Measurements from ENCODE around the gene DPM2.
A peak's percentile ranks its signal among the peaks of the same experiment; 100 is the strongest.

DPM2 gene

DNA sequence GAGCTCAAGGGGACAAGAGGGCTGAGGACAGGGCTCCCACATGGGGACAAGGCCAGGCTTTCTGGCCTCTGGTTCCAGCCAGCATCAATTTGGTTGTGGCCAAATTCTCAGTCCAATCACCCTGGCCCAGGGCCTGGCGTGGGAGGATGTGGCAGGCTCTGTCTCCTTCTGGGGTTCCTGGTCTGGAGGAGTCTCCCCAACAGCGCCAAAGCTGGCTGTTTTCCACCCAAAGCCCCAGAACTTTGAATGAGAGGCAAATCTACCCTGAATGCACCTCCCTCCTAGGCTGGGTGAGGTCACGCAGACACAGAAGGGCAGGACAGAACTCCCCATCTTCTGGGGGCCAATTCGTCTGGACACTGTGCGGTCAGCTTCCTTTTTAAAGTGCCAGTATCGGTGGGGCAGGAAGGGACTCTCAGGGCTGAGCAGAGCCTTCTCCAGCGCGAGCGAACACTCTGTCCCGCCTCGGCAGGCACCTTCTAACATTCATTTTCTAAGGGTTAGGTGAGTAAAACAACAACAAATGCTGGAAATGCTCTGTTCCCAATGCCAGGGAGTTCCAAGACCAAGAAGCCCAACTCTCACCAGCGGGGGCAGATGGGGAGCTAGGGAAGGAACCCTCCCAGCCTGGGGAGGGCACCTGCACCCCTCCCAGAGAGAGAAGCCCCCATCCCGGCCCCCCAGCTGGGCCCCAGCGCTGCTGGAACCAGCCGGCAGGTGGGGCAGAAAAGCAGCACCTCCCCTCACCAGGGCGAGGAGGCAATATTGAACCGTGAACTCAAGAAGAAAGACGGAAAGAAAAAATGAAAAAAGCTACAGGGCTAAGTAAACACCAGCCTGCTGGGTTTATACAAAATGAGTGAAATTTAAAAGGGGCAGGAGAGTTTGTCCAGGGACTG, 3.7 kb upstream of the DPM2 start:
- Histone ChIP-seq H3K9me2 (replicated peaks; ENCODE audit: control insufficient read depth, low read length) (no peaks in the 10 kb centered on the region), H3K27me3 (ENCODE audit: control insufficient read depth, low read length) (no peaks in the 10 kb centered on the region), H3K9me3 (ENCODE audit: control insufficient read depth, insufficient read depth, low read length) (no peaks in the 10 kb centered on the region), H3K79me2 (ENCODE audit: control insufficient read depth, low read length) (peaks cover 17% of the 10 kb centered on the region), H4K20me1 (ENCODE audit: control insufficient read depth, insufficient read depth, low read depth, low read length) (peaks cover 4% of the 10 kb centered on the region; the same call in 1 of the 2 replicates), H3K36me3 (ENCODE audit: control insufficient read depth, low read length) (peaks cover 65% of the 10 kb centered on the region), H3K4me1 (ENCODE audit: control insufficient read depth, low read length) (peaks cover 36% of the 10 kb centered on the region), H3K4me2 (ENCODE audit: low read length) (no peak overlapping the region), H3K4me3 (ENCODE audit: low read length) (no peak overlapping the region), H3F3A (ENCODE audit: control insufficient read depth, insufficient read depth) (peaks cover 22% of the 10 kb centered on the region), H3K27ac (ENCODE audit: low read depth, low read length) (no peak overlapping the region)
- TF ChIP-seq, protein P1, sequence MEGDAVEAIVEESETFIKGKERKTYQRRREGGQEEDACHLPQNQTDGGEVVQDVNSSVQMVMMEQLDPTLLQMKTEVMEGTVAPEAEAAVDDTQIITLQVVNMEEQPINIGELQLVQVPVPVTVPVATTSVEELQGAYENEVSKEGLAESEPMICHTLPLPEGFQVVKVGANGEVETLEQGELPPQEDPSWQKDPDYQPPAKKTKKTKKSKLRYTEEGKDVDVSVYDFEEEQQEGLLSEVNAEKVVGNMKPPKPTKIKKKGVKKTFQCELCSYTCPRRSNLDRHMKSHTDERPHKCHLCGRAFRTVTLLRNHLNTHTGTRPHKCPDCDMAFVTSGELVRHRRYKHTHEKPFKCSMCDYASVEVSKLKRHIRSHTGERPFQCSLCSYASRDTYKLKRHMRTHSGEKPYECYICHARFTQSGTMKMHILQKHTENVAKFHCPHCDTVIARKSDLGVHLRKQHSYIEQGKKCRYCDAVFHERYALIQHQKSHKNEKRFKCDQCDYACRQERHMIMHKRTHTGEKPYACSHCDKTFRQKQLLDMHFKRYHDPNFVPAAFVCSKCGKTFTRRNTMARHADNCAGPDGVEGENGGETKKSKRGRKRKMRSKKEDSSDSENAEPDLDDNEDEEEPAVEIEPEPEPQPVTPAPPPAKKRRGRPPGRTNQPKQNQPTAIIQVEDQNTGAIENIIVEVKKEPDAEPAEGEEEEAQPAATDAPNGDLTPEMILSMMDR (IDR thresholded peaks at IDR 0.05; ENCODE audit: low read depth, low read length, poor library complexity, severe bottlenecking): no peak
- no peak for TF ChIP-seq EZH2phosphoT487 (IDR thresholded peaks at IDR 0.05; ENCODE audit: borderline replicate concordance, low read length)

- H3F3A ChIP-seq (ENCODE audit: control insufficient read depth, insufficient read depth): peaks cover 22% of the 10 kb centered on the region
- no peak overlapping the region for H3K4me2 ChIP-seq (ENCODE audit: low read length)
- peaks cover 57% of the 10 kb centered on the region for H3K36me3 ChIP-seq (ENCODE audit: control insufficient read depth, low read length)
- TF ChIP-seq, protein P1 (IDR thresholded peaks at IDR 0.05; ENCODE audit: low read depth, low read length, poor library complexity, severe bottlenecking): no peak
- TF ChIP-seq EZH2phosphoT487 (IDR thresholded peaks at IDR 0.05; ENCODE audit: borderline replicate concordance, low read length): no peak
- H3K4me1 ChIP-seq (ENCODE audit: control insufficient read depth, low read length): peaks cover 43% of the 10 kb centered on the region
- peaks cover 4% of the 10 kb centered on the region; the same call in 1 of the 2 replicates for H4K20me1 ChIP-seq (ENCODE audit: control insufficient read depth, insufficient read depth, low read depth, low read length)
- H3K79me2 ChIP-seq (ENCODE audit: control insufficient read depth, low read length): peaks cover 24% of the 10 kb centered on the region
- H3K27ac ChIP-seq (ENCODE audit: low read depth, low read length): no peak overlapping the region
- no peaks in the 10 kb centered on the region for H3K9me3 ChIP-seq (ENCODE audit: control insufficient read depth, insufficient read depth, low read length)
- H3K27me3 ChIP-seq (ENCODE audit: control insufficient read depth, low read length): no peaks in the 10 kb centered on the region
- no peaks in the 10 kb centered on the region for H3K9me2 ChIP-seq (replicated peaks; ENCODE audit: control insufficient read depth, low read length)
- no peak overlapping the region for H3K4me3 ChIP-seq (ENCODE audit: low read length)
Observed at GRCh38 chr9:127940593-127940992, 2.9 kb upstream of the DPM2 start.

DNA sequence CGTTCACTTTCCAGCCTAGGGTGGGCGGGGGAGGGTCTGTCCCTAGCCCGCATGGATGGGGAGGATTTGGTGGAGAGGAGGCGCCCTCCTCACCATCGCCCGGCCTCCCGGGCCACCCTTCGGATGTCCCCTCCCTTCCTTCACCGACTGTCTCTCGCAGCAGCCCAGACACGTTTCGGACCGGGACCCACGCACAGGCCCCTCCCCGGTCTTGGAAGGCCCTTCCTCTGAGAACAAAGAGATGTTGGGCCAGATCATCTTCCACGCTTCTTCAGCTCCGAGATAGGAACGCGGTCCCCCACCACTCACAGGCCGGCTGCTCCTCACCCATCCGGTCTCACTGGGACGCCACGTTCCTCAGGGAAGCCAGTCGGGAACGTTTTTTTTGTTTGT, 640 bp upstream of the DPM2 start:
- Histone ChIP-seq H4K20me1 (ENCODE audit: control insufficient read depth, insufficient read depth, low read depth, low read length) (peaks cover 7% of the 10 kb centered on the region; the same call in 1 of the 2 replicates), H3K4me1 (ENCODE audit: control insufficient read depth, low read length) (peaks cover 27% of the 10 kb centered on the region), H3K4me3 (ENCODE audit: low read length) (peak overlapping the region; percentile 81), H3K9me2 (replicated peaks; ENCODE audit: control insufficient read depth, low read length) (no peaks in the 10 kb centered on the region), H3K79me2 (ENCODE audit: control insufficient read depth, low read length) (peaks cover 29% of the 10 kb centered on the region), H3K27ac (ENCODE audit: low read depth, low read length) (peak overlapping the region; percentile 8; the same call in 1 of the 2 replicates), H3F3A (ENCODE audit: control insufficient read depth, insufficient read depth) (peaks cover 18% of the 10 kb centered on the region), H3K9me3 (ENCODE audit: control insufficient read depth, insufficient read depth, low read length) (no peaks in the 10 kb centered on the region), H3K36me3 (ENCODE audit: control insufficient read depth, low read length) (peaks cover 43% of the 10 kb centered on the region), H3K4me2 (ENCODE audit: low read length) (peak overlapping the region; percentile 74), H3K27me3 (ENCODE audit: control insufficient read depth, low read length) (no peaks in the 10 kb centered on the region)
- TF ChIP-seq EZH2phosphoT487 (IDR thresholded peaks at IDR 0.05; ENCODE audit: borderline replicate concordance, low read length): no peak
- TF ChIP-seq, protein P1 (IDR thresholded peaks at IDR 0.05; ENCODE audit: low read depth, low read length, poor library complexity, severe bottlenecking): no peak

Measured in DOHH2 (cell line).